Mesendoderm (in vitro differentiated cells): Measurements from ENCODE around the gene B3GAT3.
A peak's percentile ranks its signal among the peaks of the same experiment; 100 is the strongest.
"Not testable (repeated sequence)": the region's sequence is repeated elsewhere in the genome, so short reads cannot be mapped to it uniquely, and the experiment has no call there.

Experiments
- DNase-seq: peaks from one replicate; pipeline ENCODE4 v3.0.0; 2013
- H2AK5ac ChIP-seq: 2 replicates; pipeline ENCODE4 v1.6.1; 2013; ENCODE audit warnings: low read length, inconsistent platforms
- H2BK120ac ChIP-seq: 2 replicates; pipeline ENCODE4 v1.6.1; 2013; ENCODE audit warnings: low read depth, mild to moderate bottlenecking, low read length, moderate library complexity, mixed read lengths
- H2BK15ac ChIP-seq: replicated peaks from 2 replicates; pipeline ENCODE4 v1.6.1; 2013; ENCODE audit warnings: low read depth, mild to moderate bottlenecking, moderate library complexity
- H2BK5ac ChIP-seq: 2 replicates; pipeline ENCODE4 v1.6.1; 2013; ENCODE audit warnings: low read length, inconsistent platforms
- H3K18ac ChIP-seq: 2 replicates; pipeline ENCODE4 v1.6.1; 2013; ENCODE audit warnings: mild to moderate bottlenecking, low read length, mixed read lengths
- H3K23ac ChIP-seq: one replicate; pipeline ENCODE4 v1.6.1; 2013; ENCODE audit warnings: low read length
- H3K27ac ChIP-seq: 2 replicates; pipeline ENCODE4 v1.5.1; 2013; ENCODE audit warnings: low read depth, mild to moderate bottlenecking, inconsistent platforms, low read length, moderate library complexity
- H3K27me3 ChIP-seq: 2 replicates; pipeline ENCODE4 v1.6.1; 2013; ENCODE audit warnings: low read length, control low read depth, mild to moderate bottlenecking, inconsistent platforms; ENCODE audit not compliant: insufficient read depth, poor library complexity
- H3K36me3 ChIP-seq: 2 replicates; pipeline ENCODE4 v1.6.1; 2013; ENCODE audit warnings: low read length, inconsistent platforms; ENCODE audit not compliant: control insufficient read depth, insufficient read depth
- H3K4ac ChIP-seq: one replicate; pipeline ENCODE4 v1.6.1; 2013; ENCODE audit warnings: low read depth, mild to moderate bottlenecking, low read length, moderate library complexity
- H3K4me1 ChIP-seq: 2 replicates; pipeline ENCODE4 v1.6.1; 2013; ENCODE audit warnings: low read depth, low read length, inconsistent platforms; ENCODE audit not compliant: control insufficient read depth
- H3K4me2 ChIP-seq: 2 replicates; pipeline ENCODE4 v1.6.1; 2013; ENCODE audit warnings: low read length
- H3K4me3 ChIP-seq: 2 replicates; pipeline ENCODE4 v1.5.1; 2013; ENCODE audit warnings: mild to moderate bottlenecking, low read length
- H3K56ac ChIP-seq: one replicate; pipeline ENCODE4 v1.6.1; 2013; ENCODE audit warnings: low read length
- H3K79me1 ChIP-seq: 2 replicates; pipeline ENCODE4 v1.6.1; 2013; ENCODE audit warnings: low read length, inconsistent platforms
- H3K79me2 ChIP-seq: 2 replicates; pipeline ENCODE4 v1.6.1; 2013; ENCODE audit warnings: mild to moderate bottlenecking, low read length; ENCODE audit not compliant: control insufficient read depth, insufficient read depth
- H3K9ac ChIP-seq: 2 replicates; pipeline ENCODE4 v1.6.1; 2013; ENCODE audit warnings: low read length, inconsistent platforms
- H4K5ac ChIP-seq: one replicate; pipeline ENCODE4 v1.6.1; 2013; ENCODE audit warnings: low read length
- H4K8ac ChIP-seq: one replicate; pipeline ENCODE4 v1.6.1; 2013; ENCODE audit warnings: low read depth, mild to moderate bottlenecking, control low read depth, low read length, moderate library complexity
- WGBS: extraction: QIAGEN DNeasy Blood & Tissue Kit; methylation state at CpG from one replicate; pipeline ENCODE4 v1.1.7; 2013; ENCODE audit warnings: low lambda C conversion rate, missing lambda C conversion rate; ENCODE audit not compliant: insufficient coverage; ENCODE audit errors: extremely low coverage; 5-methylcytosine and 5-hydroxymethylcytosine counted together

B3GAT3 gene

DNA sequence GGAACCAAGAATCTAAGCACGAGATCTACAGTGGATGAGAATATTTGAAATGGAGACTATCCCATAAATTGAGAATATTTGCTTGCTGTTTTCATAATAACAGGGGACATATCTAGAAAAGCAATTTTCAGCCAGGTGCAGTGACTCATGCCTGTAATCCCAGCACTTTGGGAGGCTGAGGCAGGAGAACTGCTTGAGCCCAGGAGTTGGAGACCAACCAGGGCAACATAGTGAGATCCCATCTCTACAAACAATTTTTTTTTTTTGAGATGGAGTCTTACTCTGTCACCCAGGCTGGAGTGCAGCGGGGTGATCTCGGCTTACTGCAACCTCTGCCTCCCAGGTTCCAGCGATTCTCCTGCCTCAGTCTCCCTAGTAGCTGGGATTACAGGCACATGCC, 40.1 kb downstream of the B3GAT3 start:
- H4K8ac ChIP-seq, H3K36me3 ChIP-seq, H3K4ac ChIP-seq, H3K4me1 ChIP-seq, DNase-seq, H2BK120ac ChIP-seq, H3K27ac ChIP-seq, H3K79me2 ChIP-seq, H2BK5ac ChIP-seq, H3K27me3 ChIP-seq, H3K9ac ChIP-seq, H3K79me1 ChIP-seq, H3K4me2 ChIP-seq, H3K23ac ChIP-seq, H3K18ac ChIP-seq, H3K4me3 ChIP-seq, H4K5ac ChIP-seq, H3K56ac ChIP-seq, H2AK5ac ChIP-seq, H2BK15ac ChIP-seq: not testable (repeated sequence)
- no CpG with 5 or more reads among the region's 4 CpGs for WGBS

- Histone ChIP-seq H3K79me1 (no peaks in the 10 kb centered on the region), H2BK15ac (no peak overlapping the region), H4K8ac (no peak overlapping the region), H2BK5ac (no peak overlapping the region), H2AK5ac (no peak overlapping the region), H3K23ac (no peak overlapping the region), H3K36me3 (peaks cover 2% of the 10 kb centered on the region), H3K56ac (no peak overlapping the region), H3K4me3 (no peak overlapping the region), H2BK120ac (no peak overlapping the region), H3K27ac (no peak overlapping the region), H3K18ac (no peak overlapping the region), H3K4ac (no peak overlapping the region), H3K27me3 (no peaks in the 10 kb centered on the region), H3K4me1 (no peaks in the 10 kb centered on the region), H3K4me2 (no peak overlapping the region), H4K5ac (no peak overlapping the region), H3K9ac (no peak overlapping the region), H3K79me2 (no peaks in the 10 kb centered on the region)
- no CpG with 5 or more reads among the region's 18 CpGs for WGBS
- no peak for DNase-seq
Measured at GRCh38 chr11:62580959-62581715, 40.6 kb downstream of the B3GAT3 start.

DNA sequence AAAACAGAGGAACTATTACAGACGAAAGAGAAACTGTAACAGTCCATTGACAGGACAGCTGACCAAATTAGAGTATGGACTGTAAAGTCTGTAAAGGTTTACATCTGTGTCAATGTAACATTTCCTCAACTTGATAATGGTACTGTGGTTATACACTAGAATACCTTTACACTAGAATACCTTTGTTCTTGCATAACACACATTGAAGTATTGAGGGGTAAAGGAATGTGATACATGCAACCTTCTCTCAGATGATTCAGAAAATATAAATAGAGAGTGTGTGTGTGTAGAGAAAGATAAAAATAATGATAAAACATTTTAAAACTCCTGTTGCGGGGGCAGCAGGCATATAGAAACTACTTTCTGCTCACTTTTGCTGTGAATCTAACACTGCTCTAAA, 42.5 kb downstream of the B3GAT3 start:
- DNase-seq, result no peak
- Histone ChIP-seq H3K9ac (no peak overlapping the region), H2AK5ac (no peak overlapping the region), H3K4me3 (no peak overlapping the region), H3K79me2 (no peaks in the 10 kb centered on the region), H3K36me3 (peaks cover 2% of the 10 kb centered on the region), H4K5ac (no peak overlapping the region), H3K18ac (no peak overlapping the region), H3K79me1 (no peaks in the 10 kb centered on the region), H3K4me2 (no peak overlapping the region), H4K8ac (no peak overlapping the region), H3K56ac (no peak overlapping the region), H3K23ac (no peak overlapping the region), H3K4ac (no peak overlapping the region), H2BK120ac (no peak overlapping the region), H3K4me1 (peaks cover 3% of the 10 kb centered on the region), H2BK5ac (no peak overlapping the region), H3K27ac (no peak overlapping the region), H2BK15ac (no peak overlapping the region), H3K27me3 (no peaks in the 10 kb centered on the region)
- WGBS, result no CpG with 5 or more reads among the region's 2 CpGs

DNA sequence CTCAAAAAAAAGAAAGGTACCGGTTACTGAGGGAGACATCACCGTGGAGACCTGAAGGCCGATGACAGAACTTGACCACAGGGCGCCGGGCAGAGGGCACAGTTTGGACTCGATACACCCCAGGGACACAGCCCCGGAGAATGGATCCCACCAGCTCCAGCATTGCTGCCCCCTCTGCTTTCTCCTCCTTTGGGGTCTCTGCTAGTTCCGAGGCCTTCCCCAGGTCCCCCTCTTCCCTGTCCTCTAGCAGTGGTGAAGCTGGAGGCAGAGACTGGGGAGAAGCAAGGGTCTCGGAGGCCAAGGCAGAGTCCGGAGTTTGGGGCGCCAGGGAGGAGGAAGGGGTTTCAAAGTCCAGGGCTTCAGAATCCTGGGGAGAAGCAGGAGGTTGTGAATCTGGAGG, 43.2 kb downstream of the B3GAT3 start:
- no peaks in the 10 kb centered on the region for H3K27me3 ChIP-seq
- H2BK5ac ChIP-seq, result no peak overlapping the region
- peaks cover 3% of the 10 kb centered on the region for H3K4me1 ChIP-seq
- no peak overlapping the region for H3K56ac ChIP-seq
- no peak overlapping the region for H4K8ac ChIP-seq
- H3K27ac ChIP-seq, result no peak overlapping the region
- H3K79me1 ChIP-seq, result no peaks in the 10 kb centered on the region
- no peak for DNase-seq
- H3K36me3 ChIP-seq, result peaks cover 2% of the 10 kb centered on the region
- no peak overlapping the region for H3K4me2 ChIP-seq
- no peak overlapping the region for H2BK120ac ChIP-seq
- H3K23ac ChIP-seq, result no peak overlapping the region
- H3K4ac ChIP-seq, result no peak overlapping the region
- H3K9ac ChIP-seq, result no peak overlapping the region
- no peak overlapping the region for H2AK5ac ChIP-seq
- WGBS, result no CpG with 5 or more reads among the region's 11 CpGs
- no peak overlapping the region for H3K18ac ChIP-seq
- H3K4me3 ChIP-seq, result no peak overlapping the region
- no peak overlapping the region for H2BK15ac ChIP-seq
- peaks cover under 1% of the 10 kb centered on the region for H3K79me2 ChIP-seq
- no peak overlapping the region for H4K5ac ChIP-seq

GRCh38 chr11:62577046-62577714, 44.6 kb downstream of the B3GAT3 start:
- no peak overlapping the region for H3K9ac ChIP-seq
- H2BK120ac ChIP-seq, result no peak overlapping the region
- H3K79me2 ChIP-seq, result peaks cover 14% of the 10 kb centered on the region
- H2BK15ac ChIP-seq, result no peak overlapping the region
- no peaks in the 10 kb centered on the region for H3K27me3 ChIP-seq
- no peak overlapping the region for H4K8ac ChIP-seq
- WGBS, result no CpG with 5 or more reads among the region's 12 CpGs
- no peak overlapping the region for H4K5ac ChIP-seq
- H3K36me3 ChIP-seq, result peaks cover 2% of the 10 kb centered on the region
- no peaks in the 10 kb centered on the region for H3K79me1 ChIP-seq
- no peak overlapping the region for H3K18ac ChIP-seq
- H2AK5ac ChIP-seq, result no peak overlapping the region
- no peak overlapping the region for H3K4me3 ChIP-seq
- H3K4ac ChIP-seq, result no peak overlapping the region
- no peak overlapping the region for H3K4me2 ChIP-seq
- H3K4me1 ChIP-seq, result peaks cover 3% of the 10 kb centered on the region
- no peak for DNase-seq
- H3K56ac ChIP-seq, result peak overlapping the region; percentile 25
- H2BK5ac ChIP-seq, result no peak overlapping the region
- H3K23ac ChIP-seq, result no peak overlapping the region
- no peak overlapping the region for H3K27ac ChIP-seq
